OCI-LY7 (cell line): ENCODE measurements around the gene APCDD1. TPM values are rescaled to one million over a fixed set of nuclear protein-coding genes. Genes with fewer than 3 reads are reported as not detected.

ENCODE experiments used
- BruUV-seq: library from RNA; stranded (reverse); fragments of 400-500 nt; replicated peaks from 2 replicates; lab custom pipeline; 2021; lab: Mats Ljungman, UMichigan
- CTCF ChIA-PET: fragments of 300-600 bp; sonication (Branson Sonifier 250); formaldehyde crosslinking; loops from one replicate; lab custom pipeline; 2022; ENCODE audit warnings: antibody characterized with exemption; ENCODE audit not compliant: unreplicated experiment; lab: Charles Lee
- POLR2A ChIA-PET: fragments of 300-600 bp; sonication (Branson Sonifier 250); formaldehyde crosslinking; loops from one replicate; lab custom pipeline; 2022; ENCODE audit warnings: antibody characterized with exemption; lab: Charles Lee
- DNase-seq: peaks from one replicate; pipeline ENCODE4 v3.0.0-alpha.2; 2015; ENCODE audit warnings: low spot score
- H2AFZ ChIP-seq: fragments of 200-600 bp; sonication (generic), shearing (Covaris generic); 2 replicates; pipeline ENCODE4 v1.6.1; 2014; ENCODE audit warnings: mild to moderate bottlenecking, antibody characterized with exemption, low read length, moderate library complexity
- H3K27ac ChIP-seq: fragments of 200-600 bp; sonication (generic); 2 replicates; pipeline ENCODE4 v1.5.1; 2014; ENCODE audit warnings: mixed run types, low read depth, mild to moderate bottlenecking, moderate library complexity, low read length, inconsistent platforms; ENCODE audit not compliant: poor library complexity, severe bottlenecking
- H3K36me3 ChIP-seq: fragments of 200-600 bp; sonication (generic); 2 replicates; pipeline ENCODE4 v1.6.1; 2014; ENCODE audit warnings: mild to moderate bottlenecking, antibody characterized with exemption, low read length, moderate library complexity, mixed read lengths; ENCODE audit not compliant: insufficient read depth
- H3K4me1 ChIP-seq: fragments of 200-600 bp; sonication (generic); 2 replicates; pipeline ENCODE4 v1.5.1; 2014; ENCODE audit warnings: mild to moderate bottlenecking, low read length; ENCODE audit not compliant: insufficient read depth, poor library complexity, severe bottlenecking
- H3K4me2 ChIP-seq: fragments of 200-600 bp; sonication (generic); 2 replicates; pipeline ENCODE4 v1.6.1; 2014; ENCODE audit warnings: mild to moderate bottlenecking, low read length
- H3K4me3 ChIP-seq: fragments of 200-600 bp; sonication (generic); 2 replicates; pipeline ENCODE4 v1.5.1; 2014; ENCODE audit warnings: mild to moderate bottlenecking, low read depth, low read length; ENCODE audit not compliant: poor library complexity, severe bottlenecking
- H3K79me2 ChIP-seq: fragments of 200-600 bp; sonication (generic); 2 replicates; pipeline ENCODE4 v1.6.1; 2016; ENCODE audit warnings: low read depth, mild to moderate bottlenecking, low read length, moderate library complexity, mixed read lengths; ENCODE audit not compliant: insufficient read depth
- H3K9me2 ChIP-seq: fragments of 200-600 bp; sonication (generic); 2 replicates; pipeline ENCODE4 v1.6.1; 2016; ENCODE audit warnings: mild to moderate bottlenecking, low read length, mixed read lengths; ENCODE audit not compliant: insufficient read depth
- H3K9me3 ChIP-seq: fragments of 200-600 bp; sonication (generic); 2 replicates; pipeline ENCODE4 v1.6.1; 2014; ENCODE audit warnings: mild to moderate bottlenecking, mixed run types, low read length, mixed read lengths
- H4K20me1 ChIP-seq: fragments of 200-600 bp; sonication (generic); 2 replicates; pipeline ENCODE4 v1.6.1; 2014; ENCODE audit warnings: mild to moderate bottlenecking, antibody characterized with exemption, low read length, moderate library complexity, mixed read lengths; ENCODE audit not compliant: insufficient read depth
- EZH2phosphoT487 ChIP-seq: fragments of 200-600 bp; sonication (generic); IDR thresholded peaks from 2 replicates; pipeline ENCODE4 v1.6.1; 2018; ENCODE audit warnings: low read depth, borderline replicate concordance, mild to moderate bottlenecking, mixed run types, antibody characterized with exemption, low read length, moderate library complexity, mixed read lengths
- intact Hi-C: fragments of 100-400 bp; cut with micrococcal nuclease; formaldehyde crosslinking; loops from one replicate; pipeline ENCODE4 v1.10.0; 2022; ENCODE audit not compliant: unreplicated experiment
- total RNA-seq, 2 experiments: library from RNA; depleted of rRNA in 1 of 2; stranded (reverse); fragments of >200 nt in 1 of 2; shearing (Covaris generic) in 1 of 2; gene quantifications; 2 replicates each; pipeline ENCODE4 v1.2.3, GENCODE V29; 2014 to 2022
- TF ChIP-seq, protein P1 (sequence below): fragments of 200-600 bp; sonication (generic); conservative IDR thresholded peaks from 2 replicates; pipeline ENCODE4 v1.5.1; 2014; ENCODE audit warnings: mild to moderate bottlenecking, antibody characterized with exemption, low read length, moderate library complexity, mixed read lengths

Gene APCDD1
- total RNA-seq, 2 experiments from 2014 or later, result not detected

DNA sequence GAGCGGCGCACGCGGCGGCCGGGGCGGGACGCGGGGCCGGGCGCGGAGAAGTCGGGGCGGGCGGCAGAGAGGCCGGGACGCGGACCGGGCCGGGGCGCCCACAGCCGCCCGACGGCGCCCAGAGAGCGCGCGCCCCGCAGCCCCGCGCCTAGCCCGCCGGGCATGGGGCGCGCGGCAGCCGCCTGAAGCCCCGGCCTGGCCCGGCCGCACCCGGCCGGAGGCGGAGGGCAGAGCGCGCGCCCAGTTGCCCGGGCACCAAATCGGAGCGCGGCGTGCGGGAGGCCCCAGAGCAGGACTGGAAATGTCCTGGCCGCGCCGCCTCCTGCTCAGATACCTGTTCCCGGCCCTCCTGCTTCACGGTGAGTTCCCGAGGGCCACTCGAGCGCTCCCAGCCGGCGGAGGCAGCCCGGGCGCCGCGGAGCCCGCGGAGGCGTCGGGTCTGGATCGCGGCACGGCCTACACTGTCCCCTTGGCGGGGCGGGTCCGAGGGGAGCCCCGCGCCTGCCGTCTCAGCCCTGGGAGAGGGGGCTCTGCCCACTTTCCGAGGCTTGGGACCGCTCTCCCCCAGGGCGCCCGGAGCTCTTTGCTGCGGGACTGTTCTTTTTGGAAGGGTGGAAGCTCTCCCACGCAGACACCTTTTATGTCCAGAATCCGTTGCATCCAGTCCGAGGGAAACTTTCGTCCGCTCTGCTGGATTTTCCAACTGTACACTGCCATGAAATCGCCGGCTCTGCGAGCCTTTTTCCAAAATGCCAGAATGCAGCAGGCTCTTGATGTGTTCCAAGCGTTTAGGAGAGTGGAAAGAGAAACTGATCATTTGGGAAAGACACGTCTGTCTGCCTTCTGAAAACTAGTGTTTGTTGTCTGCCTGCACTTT lies 484 bp downstream of the APCDD1 start:
- H3K9me3 ChIP-seq, result no peaks in the 10 kb centered on the region
- POLR2A ChIA-PET, result interaction anchor here (0.6 kb wide), 1 partner anchor 208 kb away, joined by 4 read pairs; no protein-coding TSS in a partner anchor
- no peak for DNase-seq
- intact Hi-C loops, result no loop called here
- H2AFZ ChIP-seq, result no peak overlapping the region
- no peak overlapping the region for H3K4me3 ChIP-seq
- no peaks in the 10 kb centered on the region for H3K4me1 ChIP-seq
- no peaks in the 10 kb centered on the region for H3K9me2 ChIP-seq
- no peaks in the 10 kb centered on the region for H3K79me2 ChIP-seq
- no peak for TF ChIP-seq EZH2phosphoT487
- TF ChIP-seq, protein P1, sequence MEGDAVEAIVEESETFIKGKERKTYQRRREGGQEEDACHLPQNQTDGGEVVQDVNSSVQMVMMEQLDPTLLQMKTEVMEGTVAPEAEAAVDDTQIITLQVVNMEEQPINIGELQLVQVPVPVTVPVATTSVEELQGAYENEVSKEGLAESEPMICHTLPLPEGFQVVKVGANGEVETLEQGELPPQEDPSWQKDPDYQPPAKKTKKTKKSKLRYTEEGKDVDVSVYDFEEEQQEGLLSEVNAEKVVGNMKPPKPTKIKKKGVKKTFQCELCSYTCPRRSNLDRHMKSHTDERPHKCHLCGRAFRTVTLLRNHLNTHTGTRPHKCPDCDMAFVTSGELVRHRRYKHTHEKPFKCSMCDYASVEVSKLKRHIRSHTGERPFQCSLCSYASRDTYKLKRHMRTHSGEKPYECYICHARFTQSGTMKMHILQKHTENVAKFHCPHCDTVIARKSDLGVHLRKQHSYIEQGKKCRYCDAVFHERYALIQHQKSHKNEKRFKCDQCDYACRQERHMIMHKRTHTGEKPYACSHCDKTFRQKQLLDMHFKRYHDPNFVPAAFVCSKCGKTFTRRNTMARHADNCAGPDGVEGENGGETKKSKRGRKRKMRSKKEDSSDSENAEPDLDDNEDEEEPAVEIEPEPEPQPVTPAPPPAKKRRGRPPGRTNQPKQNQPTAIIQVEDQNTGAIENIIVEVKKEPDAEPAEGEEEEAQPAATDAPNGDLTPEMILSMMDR, result no peak
- BruUV-seq, result no TSS peak
- H4K20me1 ChIP-seq, result no peaks in the 10 kb centered on the region
- H3K36me3 ChIP-seq, result no peaks in the 10 kb centered on the region
- H3K27ac ChIP-seq, result no peak overlapping the region
- no peak overlapping the region for H3K4me2 ChIP-seq
- CTCF ChIA-PET, result no interaction called here

DNA sequence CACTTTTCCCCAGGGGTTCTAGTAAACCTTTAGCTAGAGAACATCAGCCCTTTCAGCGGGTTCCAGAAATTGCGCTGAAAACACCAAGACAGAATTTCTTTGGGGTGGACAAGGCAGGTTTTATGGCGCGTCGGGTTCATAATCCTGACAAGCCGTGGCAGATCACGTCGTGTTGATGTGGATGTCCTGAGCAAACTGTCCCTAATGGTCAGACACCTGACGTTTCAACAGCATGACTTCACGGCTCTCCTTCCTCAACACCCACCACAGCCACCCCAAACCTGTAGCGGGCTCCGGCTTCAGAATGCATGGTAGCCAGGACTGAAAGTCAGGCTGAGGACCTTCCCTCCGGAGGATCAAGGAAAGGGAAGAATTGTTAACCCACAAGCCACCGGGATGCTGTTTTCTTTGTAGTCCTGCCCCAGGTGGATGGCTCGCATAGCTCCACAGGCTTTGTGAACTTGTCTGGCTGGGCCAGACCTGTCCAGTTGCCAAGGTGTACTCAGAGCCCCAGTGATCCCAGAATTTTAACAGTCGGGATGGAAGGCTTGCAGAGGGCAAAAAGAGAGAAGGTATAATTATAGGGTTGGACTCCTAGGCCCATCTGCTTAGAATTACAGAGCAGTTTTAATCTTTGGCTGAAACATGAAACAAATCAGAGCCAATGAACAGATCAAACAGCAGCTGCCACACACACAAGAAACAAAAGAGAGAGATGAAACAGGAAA lies 1.5 kb downstream of the APCDD1 start:
- Histone ChIP-seq H3K4me2 (no peak overlapping the region), H2AFZ (no peak overlapping the region), H4K20me1 (no peaks in the 10 kb centered on the region), H3K79me2 (no peaks in the 10 kb centered on the region), H3K9me3 (no peaks in the 10 kb centered on the region), H3K36me3 (no peaks in the 10 kb centered on the region), H3K27ac (no peak overlapping the region), H3K4me3 (no peak overlapping the region), H3K9me2 (no peaks in the 10 kb centered on the region), H3K4me1 (no peaks in the 10 kb centered on the region)
- intact Hi-C loops, result no loop called here
- TF ChIP-seq, protein P1, result no peak
- TF ChIP-seq EZH2phosphoT487, result no peak
- ChIA-PET POLR2A (interaction anchor here (0.6 kb wide), 1 partner anchor 209 kb away, joined by 4 read pairs; no protein-coding TSS in a partner anchor), CTCF (no interaction called here)
- DNase-seq, result no peak
- BruUV-seq, result no TSS peak
